Mesothelial cell of epicardium (in vitro differentiated cells): ENCODE results near the gene PTPRR. TPM values are rescaled to one million over a fixed set of nuclear protein-coding genes. Genes with fewer than 3 reads are reported as not detected.

Source experiments
- DNase-seq, 2 experiments: peaks; one replicate each; pipeline ENCODE4 v3.0.0; 2021; ENCODE audit warnings: low spot score in 2 of 2; ENCODE audit not compliant: unreplicated experiment in 2 of 2
- H3K27ac Mint-ChIP-seq: 2 replicates; pipeline ENCODE4 v1.8.0; 2021; ENCODE audit warnings: mixed read lengths
- H3K27me3 Mint-ChIP-seq: 2 replicates; pipeline ENCODE4 v1.8.0; 2021; ENCODE audit warnings: low read depth, mixed read lengths
- H3K36me3 Mint-ChIP-seq: 2 replicates; pipeline ENCODE4 v1.8.0; 2021; ENCODE audit warnings: mixed read lengths
- H3K4me1 Mint-ChIP-seq: 2 replicates; pipeline ENCODE4 v1.8.0; 2021; ENCODE audit warnings: mixed read lengths
- H3K4me3 Mint-ChIP-seq: 2 replicates; pipeline ENCODE4 v1.8.0; 2021; ENCODE audit warnings: mild to moderate bottlenecking, moderate library complexity, mixed read lengths
- H3K9me3 Mint-ChIP-seq: 2 replicates; pipeline ENCODE4 v1.8.0; 2021; ENCODE audit warnings: mixed read lengths
- total RNA-seq: library from RNA; stranded (reverse); gene quantifications from 3 replicates; pipeline ENCODE4 v1.2.1, GENCODE V29; 2021
- TF ChIP-seq, protein P1 (sequence below): fragments of 200-600 bp; sonication (generic); IDR thresholded peaks from one replicate; pipeline ENCODE4 v1.5.0; 2021; ENCODE audit warnings: antibody characterized with exemption; ENCODE audit not compliant: unreplicated experiment

PTPRR gene
- total RNA-seq, 1 donor from 2014 or later, result 0.38 TPM

DNA sequence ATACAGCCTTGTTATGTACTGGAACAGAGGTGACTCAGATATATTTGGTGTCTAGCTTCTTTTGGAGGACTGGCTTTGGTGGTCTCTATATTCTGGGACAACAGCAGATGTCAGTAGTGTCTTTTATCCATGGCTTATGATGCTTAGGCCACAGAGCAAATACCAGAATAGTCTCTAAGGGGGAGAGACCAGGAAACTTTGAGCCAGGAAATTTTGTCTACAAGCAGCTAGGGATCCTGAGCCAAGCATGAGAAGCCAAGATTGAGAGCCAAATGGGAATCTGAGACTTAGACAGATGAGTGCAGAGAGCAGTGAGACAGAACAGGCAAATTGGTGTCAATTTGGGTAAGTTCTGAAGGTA, 28.4 kb upstream of the PTPRR start:
- no peaks in the 10 kb centered on the region for H3K36me3 Mint-ChIP-seq
- no peak for DNase-seq
- H3K4me3 Mint-ChIP-seq, result no peak overlapping the region
- TF ChIP-seq, protein P1, sequence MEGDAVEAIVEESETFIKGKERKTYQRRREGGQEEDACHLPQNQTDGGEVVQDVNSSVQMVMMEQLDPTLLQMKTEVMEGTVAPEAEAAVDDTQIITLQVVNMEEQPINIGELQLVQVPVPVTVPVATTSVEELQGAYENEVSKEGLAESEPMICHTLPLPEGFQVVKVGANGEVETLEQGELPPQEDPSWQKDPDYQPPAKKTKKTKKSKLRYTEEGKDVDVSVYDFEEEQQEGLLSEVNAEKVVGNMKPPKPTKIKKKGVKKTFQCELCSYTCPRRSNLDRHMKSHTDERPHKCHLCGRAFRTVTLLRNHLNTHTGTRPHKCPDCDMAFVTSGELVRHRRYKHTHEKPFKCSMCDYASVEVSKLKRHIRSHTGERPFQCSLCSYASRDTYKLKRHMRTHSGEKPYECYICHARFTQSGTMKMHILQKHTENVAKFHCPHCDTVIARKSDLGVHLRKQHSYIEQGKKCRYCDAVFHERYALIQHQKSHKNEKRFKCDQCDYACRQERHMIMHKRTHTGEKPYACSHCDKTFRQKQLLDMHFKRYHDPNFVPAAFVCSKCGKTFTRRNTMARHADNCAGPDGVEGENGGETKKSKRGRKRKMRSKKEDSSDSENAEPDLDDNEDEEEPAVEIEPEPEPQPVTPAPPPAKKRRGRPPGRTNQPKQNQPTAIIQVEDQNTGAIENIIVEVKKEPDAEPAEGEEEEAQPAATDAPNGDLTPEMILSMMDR, result no peak
- H3K27me3 Mint-ChIP-seq, result peaks cover 7% of the 10 kb centered on the region
- no peak overlapping the region for H3K27ac Mint-ChIP-seq
- H3K4me1 Mint-ChIP-seq, result no peaks in the 10 kb centered on the region
- H3K9me3 Mint-ChIP-seq, result no peaks in the 10 kb centered on the region

DNA sequence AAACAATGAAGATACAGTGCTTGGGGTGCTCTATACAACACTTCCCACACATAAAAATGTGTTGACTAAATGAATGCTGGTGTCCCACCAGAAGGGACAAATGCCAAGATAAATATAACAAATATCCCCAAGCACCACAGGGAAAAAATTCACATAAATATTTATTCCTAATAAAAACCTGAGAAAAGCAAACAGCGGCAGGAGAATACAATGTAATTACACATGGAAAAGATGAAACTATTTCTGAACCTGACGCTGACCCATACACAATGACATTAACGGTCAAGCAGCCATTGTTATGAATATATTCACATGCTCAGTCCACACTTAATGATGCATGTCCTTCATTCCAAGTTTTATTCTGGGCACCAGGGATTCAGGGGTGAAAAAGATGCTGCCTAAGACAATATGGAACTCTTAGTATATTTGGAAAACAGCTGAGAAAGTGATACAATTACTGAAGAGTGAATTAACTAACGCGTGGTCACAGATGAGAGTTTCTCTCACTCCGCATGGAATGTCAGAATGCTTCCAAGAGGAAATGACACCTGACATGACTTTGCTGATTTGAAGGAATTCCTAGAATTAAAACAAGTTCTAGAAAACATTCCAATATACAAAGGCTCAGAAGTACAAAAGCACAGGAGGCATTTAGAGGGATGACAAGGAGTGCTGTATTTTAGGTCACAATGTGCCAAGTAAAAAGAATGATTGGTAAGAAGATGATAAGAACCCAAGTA, 27.9 kb upstream of the PTPRR start:
- no peaks in the 10 kb centered on the region for H3K4me1 Mint-ChIP-seq
- no peaks in the 10 kb centered on the region for H3K9me3 Mint-ChIP-seq
- no peak for DNase-seq
- H3K4me3 Mint-ChIP-seq, result no peak overlapping the region
- TF ChIP-seq, protein P1, result no peak
- no peaks in the 10 kb centered on the region for H3K36me3 Mint-ChIP-seq
- H3K27me3 Mint-ChIP-seq, result peaks cover 6% of the 10 kb centered on the region
- H3K27ac Mint-ChIP-seq, result no peak overlapping the region

DNA sequence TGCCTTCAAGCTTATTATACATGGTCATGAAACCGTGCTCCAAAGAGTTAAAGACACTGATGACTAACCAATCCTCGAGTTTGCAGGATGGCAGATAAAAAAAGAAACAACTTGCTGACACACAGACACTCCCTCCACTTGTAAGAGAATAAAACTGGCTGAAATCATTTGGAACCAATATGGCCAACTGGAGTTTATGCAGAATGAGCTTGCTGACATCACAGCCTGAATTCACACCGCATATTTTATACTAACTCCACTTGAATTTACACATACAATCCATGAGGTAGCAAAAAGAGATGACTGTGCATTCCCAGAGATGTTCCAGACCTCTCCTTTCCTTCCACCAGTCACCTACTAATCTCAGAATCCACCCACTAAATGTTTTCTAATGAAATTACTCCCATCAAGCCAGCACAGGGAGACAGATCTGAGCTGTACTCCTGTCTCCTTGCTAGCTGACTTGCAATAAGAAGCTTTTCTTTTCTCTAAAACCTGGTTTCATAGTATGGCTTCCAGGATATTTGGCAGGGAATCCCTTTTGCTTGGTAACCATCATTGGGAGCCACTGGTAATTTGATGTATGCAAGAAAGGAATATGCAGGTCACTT, 15.8 kb upstream of the PTPRR start:
- H3K9me3 Mint-ChIP-seq, result no peaks in the 10 kb centered on the region
- no peak overlapping the region for H3K27ac Mint-ChIP-seq
- H3K27me3 Mint-ChIP-seq, result peaks cover 47% of the 10 kb centered on the region
- no peak overlapping the region for H3K4me3 Mint-ChIP-seq
- H3K4me1 Mint-ChIP-seq, result no peaks in the 10 kb centered on the region
- H3K36me3 Mint-ChIP-seq, result no peaks in the 10 kb centered on the region
- TF ChIP-seq, protein P1, result no peak
- DNase-seq, result no peak

DNA sequence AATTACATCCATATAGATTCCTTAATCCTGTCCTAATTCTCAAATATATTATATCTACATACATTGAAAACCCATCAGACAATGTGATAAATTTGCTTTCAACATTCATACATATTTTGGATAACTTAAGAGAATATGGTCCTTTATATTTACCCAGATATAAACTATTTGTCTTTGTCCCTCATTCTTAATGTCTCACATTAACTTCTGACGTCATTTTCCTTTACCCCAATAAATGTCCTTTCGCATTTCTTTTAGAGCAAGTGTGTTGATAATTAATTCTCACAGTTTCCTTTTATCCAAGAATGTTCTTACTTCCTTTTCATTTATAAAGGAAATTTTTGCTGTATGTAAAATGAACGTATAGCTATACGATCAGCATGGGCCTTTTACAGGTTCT, 12.6 kb upstream of the PTPRR start:
- Mint-ChIP-seq H3K27ac (no peak overlapping the region), H3K27me3 (peaks cover 22% of the 10 kb centered on the region), H3K4me3 (no peak overlapping the region), H3K4me1 (no peaks in the 10 kb centered on the region), H3K36me3 (no peaks in the 10 kb centered on the region), H3K9me3 (no peaks in the 10 kb centered on the region)
- DNase-seq, result no peak
- TF ChIP-seq, protein P1, result no peak

DNA sequence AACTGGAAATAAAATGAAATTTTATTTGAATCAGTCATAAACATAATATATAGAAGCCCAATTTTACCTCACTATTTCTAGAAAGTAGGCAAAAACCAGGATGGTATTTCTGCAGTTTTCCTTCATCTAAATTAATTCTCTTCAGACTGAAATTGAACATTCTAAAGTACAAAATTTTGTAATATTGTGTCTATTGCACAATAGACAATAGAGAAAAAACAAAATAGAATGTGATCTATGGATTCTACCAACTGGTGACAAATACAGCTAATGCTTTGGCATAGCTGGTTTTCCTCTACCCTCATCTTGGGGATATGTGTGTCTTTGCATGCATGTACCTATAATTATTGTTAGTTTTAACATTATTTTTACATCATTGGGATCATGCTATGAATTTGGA, 8.5 kb upstream of the PTPRR start:
- Mint-ChIP-seq H3K27ac (no peak overlapping the region), H3K27me3 (peaks cover 5% of the 10 kb centered on the region), H3K9me3 (no peaks in the 10 kb centered on the region), H3K4me3 (no peak overlapping the region), H3K36me3 (no peaks in the 10 kb centered on the region), H3K4me1 (no peaks in the 10 kb centered on the region)
- TF ChIP-seq, protein P1, result no peak
- no peak for DNase-seq
